ENCODE measurements around the gene ALPK3. TPM values are rescaled to one million over a fixed set of nuclear protein-coding genes. Genes with fewer than 3 reads are reported as not detected.

Gene ALPK3
- total and polyA plus RNA-seq, 9 of the 15 experiments (the other 6 are each of a cell fraction or from before 2014, with no cell fraction given) = 0.04 to 1.0 (median 0.07) TPM; not detected in 2

DNA sequence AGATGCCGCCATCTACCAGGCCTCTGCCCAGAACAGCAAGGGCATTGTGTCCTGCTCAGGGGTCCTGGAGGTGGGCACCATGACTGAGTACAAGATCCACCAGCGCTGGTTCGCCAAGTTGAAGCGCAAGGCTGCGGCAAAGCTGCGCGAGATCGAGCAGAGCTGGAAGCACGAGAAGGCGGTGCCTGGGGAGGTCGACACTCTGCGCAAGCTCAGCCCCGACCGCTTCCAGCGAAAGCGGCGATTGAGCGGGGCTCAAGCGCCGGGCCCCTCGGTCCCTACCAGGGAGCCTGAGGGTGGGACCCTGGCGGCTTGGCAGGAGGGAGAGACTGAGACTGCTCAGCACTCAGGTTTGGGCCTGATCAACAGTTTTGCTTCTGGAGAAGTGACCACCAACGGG is 22.6 kb downstream of the ALPK3 start:
- BruUV-seq (replicated peaks) = no TSS peak
- peaks cover 6 to 17% of the 10 kb centered on the region in 2 experiments; a peak in 4 of 5 replicates for H3K4me1 ChIP-seq (replicated peaks in 1 of 2; ENCODE audit: control insufficient read depth in 2 of 2, insufficient read depth in 2 of 2, low read length in 2 of 2)
- DNase-seq (ENCODE audit: extremely low read depth in 1 of 4, low spot score in 3 of 4) (no peak), FAIRE-seq (no peak), ATAC-seq (no peak)
- no peak overlapping the region for H3K4me2 ChIP-seq (ENCODE audit: insufficient read depth, low read length)
- H3K4me3 ChIP-seq = no peak overlapping the region
- H3K9me1 ChIP-seq (ENCODE audit: control insufficient read depth, insufficient read depth, low read length) = no peaks in the 10 kb centered on the region
- 70% methylated on average over 11 of the region's 23 CpGs for WGBS (ENCODE audit: insufficient coverage, low coverage, missing lambda C conversion rate)
- peaks cover 4 to 8% of the 10 kb centered on the region in 2 experiments; a peak in 4 of 5 replicates for H3K27me3 ChIP-seq (ENCODE audit: control insufficient read depth in 2 of 2, insufficient read depth in 2 of 2, low read length in 2 of 2)
- no peaks in the 10 kb centered on the region for H4K20me1 ChIP-seq (replicated peaks; ENCODE audit: control insufficient read depth, insufficient read depth, low read length)
- peak overlapping the region in 1 of 2 experiments; percentile 64; a peak in 2 of 4 replicates for H3K9ac ChIP-seq (ENCODE audit: insufficient read depth in 1 of 2, low read depth in 2 of 2, low read length in 2 of 2)
- no peak overlapping the region for H2AFZ ChIP-seq (ENCODE audit: low read depth, low read length)
- ChIA-PET CTCF (ENCODE audit: low intra/inter-chr PET ratio) (no interaction called here), POLR2A (interaction anchor here (1.4 to 3.5 kb wide), 3 partner anchors 9 to 16 kb away, joined by 4 to 12 read pairs (median 8); no protein-coding TSS in a partner anchor)
- no peaks in the 10 kb centered on the region for H3K36me3 ChIP-seq (ENCODE audit: control insufficient read depth, insufficient read depth, low read length)
- no peaks in the 10 kb centered on the region for H3K79me2 ChIP-seq (ENCODE audit: control insufficient read depth, insufficient read depth, low read length)
- in situ Hi-C loops (cut with MboI) (loop anchor here (5.0 kb wide), 1 partner anchor 83 kb away; no protein-coding TSS in a partner anchor), intact Hi-C loops (cut with micrococcal nuclease) (no loop called here)
- no peaks in the 10 kb centered on the region for H3K9me3 ChIP-seq (replicated peaks; ENCODE audit: control insufficient read depth, insufficient read depth, low read depth, low read length)
- no peak overlapping the region for H3K27ac ChIP-seq (ENCODE audit: extremely low read depth, low read depth, low read length)
- TF ChIP-seq, protein P1, sequence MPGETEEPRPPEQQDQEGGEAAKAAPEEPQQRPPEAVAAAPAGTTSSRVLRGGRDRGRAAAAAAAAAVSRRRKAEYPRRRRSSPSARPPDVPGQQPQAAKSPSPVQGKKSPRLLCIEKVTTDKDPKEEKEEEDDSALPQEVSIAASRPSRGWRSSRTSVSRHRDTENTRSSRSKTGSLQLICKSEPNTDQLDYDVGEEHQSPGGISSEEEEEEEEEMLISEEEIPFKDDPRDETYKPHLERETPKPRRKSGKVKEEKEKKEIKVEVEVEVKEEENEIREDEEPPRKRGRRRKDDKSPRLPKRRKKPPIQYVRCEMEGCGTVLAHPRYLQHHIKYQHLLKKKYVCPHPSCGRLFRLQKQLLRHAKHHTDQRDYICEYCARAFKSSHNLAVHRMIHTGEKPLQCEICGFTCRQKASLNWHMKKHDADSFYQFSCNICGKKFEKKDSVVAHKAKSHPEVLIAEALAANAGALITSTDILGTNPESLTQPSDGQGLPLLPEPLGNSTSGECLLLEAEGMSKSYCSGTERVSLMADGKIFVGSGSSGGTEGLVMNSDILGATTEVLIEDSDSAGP (CRISPR knock-in tag; IDR thresholded peaks at IDR 0.05) = no peak
- TF ChIP-seq TEAD1 (CRISPR knock-in tag; IDR thresholded peaks at IDR 0.05) (no peak), ZNF253 (CRISPR knock-in tag; conservative IDR thresholded peaks at IDR 0.05) (no peak), KLF10 (CRISPR knock-in tag; IDR thresholded peaks at IDR 0.05) (no peak), HSF4 (CRISPR knock-in tag; IDR thresholded peaks at IDR 0.05; ENCODE audit: borderline replicate concordance) (no peak), RREB1 (CRISPR knock-in tag; IDR thresholded peaks at IDR 0.05) (no peak), ARID3B (CRISPR knock-in tag; IDR thresholded peaks at IDR 0.05; ENCODE audit: borderline replicate concordance) (no peak), PATZ1 (CRISPR knock-in tag; IDR thresholded peaks at IDR 0.05; ENCODE audit: borderline replicate concordance) (no peak), ILF3 (IDR thresholded peaks at IDR 0.05; ENCODE audit: borderline replicate concordance) (no peak), SMARCB1 (IDR thresholded peaks at IDR 0.05; ENCODE audit: insufficient read length, low read depth) (no peak), CHD2 (IDR thresholded peaks at IDR 0.05; ENCODE audit: low read depth, low read length) (no peak)

Measured in K562 (cell line).